D721Med (cell line): Measurements from ENCODE around the gene C2orf80.
"Not testable (repeated sequence)": the region's sequence is repeated elsewhere in the genome, so short reads cannot be mapped to it uniquely, and the experiment has no call there.

Experiments used
- DNase-seq: peaks from one replicate; pipeline ENCODE4 v3.0.0; 2011; ENCODE audit warnings: low spot score; ENCODE audit not compliant: insufficient read length
- FAIRE-seq: peaks from 2 replicates; lab custom pipeline; 2011; peaks lifted over from hg19 to GRCh38; lab: Jason Lieb, UNC
- CTCF ChIP-seq: IDR thresholded peaks from 2 replicates; pipeline ENCODE4 v1.5.1; 2012; ENCODE audit warnings: mild to moderate bottlenecking, control low read depth; ENCODE audit not compliant: insufficient read depth; ENCODE audit errors: missing control alignments

Gene C2orf80

GRCh38 chr2:208147008-208147407 lies 42.8 kb downstream of the C2orf80 start:
- FAIRE-seq (no peak), DNase-seq (no peak)
- TF ChIP-seq CTCF, result no peak

GRCh38 chr2:208146006-208146405 lies 43.8 kb downstream of the C2orf80 start, which contains the start of gene CRYGB:
Gene CRYGB (minus strand): TSS chr2:208146158. CDS start chr2:208146120, 38 bp downstream.
- TF ChIP-seq CTCF, result no peak
- no peak for FAIRE-seq
- no peak for DNase-seq

- no peak for TF ChIP-seq CTCF
- DNase-seq (no peak), FAIRE-seq (no peak)
Measured at GRCh38 chr2:208142925-208143799, 46.7 kb downstream of the C2orf80 start.

GRCh38 chr2:208142240-208142924 lies 47.4 kb downstream of the C2orf80 start:
- DNase-seq (no peak), FAIRE-seq (no peak)
- TF ChIP-seq CTCF, result no peak

- no peak for TF ChIP-seq CTCF
- DNase-seq (no peak), FAIRE-seq (no peak)
Measured at GRCh38 chr2:208139447-208139846, 50.4 kb downstream of the C2orf80 start.

GRCh38 chr2:208138334-208138733 lies 51.5 kb downstream of the C2orf80 start:
- FAIRE-seq, DNase-seq: not testable (repeated sequence)

- no peak for TF ChIP-seq CTCF
- DNase-seq (no peak), FAIRE-seq (no peak)
Measured at GRCh38 chr2:208136716-208137094, 53.1 kb downstream of the C2orf80 start.
